Activated CD8-positive, alpha-beta memory T cell treated with anti-CD3 and anti-CD28 coated beads for 1 hour (primary cell): Measurements from ENCODE around the gene SLC22A17.
A peak's percentile ranks its signal among the peaks of the same experiment; 100 is the strongest.

Source experiments
- DNase-seq, 2 donors: peaks; one replicate each; pipeline ENCODE4 v3.0.0-alpha.2; 2020; ENCODE audit warnings: low read depth in 1 of 2; ENCODE audit errors: extremely low read depth in 1 of 2

The SLC22A17 gene

DNA sequence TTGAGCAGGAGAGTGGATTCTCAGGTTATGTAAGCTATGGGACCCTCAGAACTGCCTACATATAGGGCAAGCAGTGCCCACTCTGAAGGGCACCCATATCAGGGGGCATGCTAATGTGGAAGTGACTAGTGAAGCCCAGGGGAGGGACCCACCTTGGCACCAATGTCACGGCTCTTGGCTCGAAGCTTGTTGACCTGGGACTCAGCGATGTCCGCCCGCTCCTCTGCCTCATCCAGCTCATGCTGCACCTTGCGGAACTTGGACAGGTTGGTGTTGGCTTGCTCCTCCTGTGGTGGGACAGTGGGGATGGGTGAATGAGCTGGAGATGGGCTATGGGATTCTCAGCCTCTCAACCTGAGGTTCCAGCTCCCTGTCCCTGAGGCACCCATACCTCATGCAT, 29.6 kb upstream of the SLC22A17 start:
- DNase-seq: no peak

GRCh38 chr14:23381871-23382270, 29.2 kb upstream of the SLC22A17 start:
- DNase-seq: no peak

DNA sequence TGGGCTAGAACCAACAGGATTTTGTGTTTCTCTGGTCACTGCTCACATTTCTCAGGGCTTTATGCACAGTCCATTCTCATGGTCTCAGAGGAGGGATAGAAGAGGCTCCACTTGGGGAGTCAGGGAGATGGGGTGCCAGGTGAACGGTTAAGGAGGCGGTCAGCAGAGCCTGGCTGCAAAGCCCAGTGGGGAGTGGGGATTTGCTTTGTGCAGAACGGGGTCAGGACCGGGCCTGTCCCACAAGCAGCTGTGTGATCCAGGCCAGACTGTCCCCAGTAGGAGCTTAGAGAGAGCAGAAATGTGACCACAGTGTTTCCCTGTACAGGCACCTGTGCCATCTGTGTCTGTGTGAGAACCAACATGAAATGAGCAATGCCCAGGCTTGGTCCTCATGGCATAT, 28.3 kb upstream of the SLC22A17 start:
- no peak for DNase-seq

- no peak for DNase-seq
Measured at GRCh38 chr14:23380197-23380914, 27.7 kb upstream of the SLC22A17 start.

- peak; percentile 25 to 53 for DNase-seq
Measured at GRCh38 chr14:23379366-23380196, 26.9 kb upstream of the SLC22A17 start.

- DNase-seq: no peak
Measured at GRCh38 chr14:23378612-23379220, 26.0 kb upstream of the SLC22A17 start.

DNA sequence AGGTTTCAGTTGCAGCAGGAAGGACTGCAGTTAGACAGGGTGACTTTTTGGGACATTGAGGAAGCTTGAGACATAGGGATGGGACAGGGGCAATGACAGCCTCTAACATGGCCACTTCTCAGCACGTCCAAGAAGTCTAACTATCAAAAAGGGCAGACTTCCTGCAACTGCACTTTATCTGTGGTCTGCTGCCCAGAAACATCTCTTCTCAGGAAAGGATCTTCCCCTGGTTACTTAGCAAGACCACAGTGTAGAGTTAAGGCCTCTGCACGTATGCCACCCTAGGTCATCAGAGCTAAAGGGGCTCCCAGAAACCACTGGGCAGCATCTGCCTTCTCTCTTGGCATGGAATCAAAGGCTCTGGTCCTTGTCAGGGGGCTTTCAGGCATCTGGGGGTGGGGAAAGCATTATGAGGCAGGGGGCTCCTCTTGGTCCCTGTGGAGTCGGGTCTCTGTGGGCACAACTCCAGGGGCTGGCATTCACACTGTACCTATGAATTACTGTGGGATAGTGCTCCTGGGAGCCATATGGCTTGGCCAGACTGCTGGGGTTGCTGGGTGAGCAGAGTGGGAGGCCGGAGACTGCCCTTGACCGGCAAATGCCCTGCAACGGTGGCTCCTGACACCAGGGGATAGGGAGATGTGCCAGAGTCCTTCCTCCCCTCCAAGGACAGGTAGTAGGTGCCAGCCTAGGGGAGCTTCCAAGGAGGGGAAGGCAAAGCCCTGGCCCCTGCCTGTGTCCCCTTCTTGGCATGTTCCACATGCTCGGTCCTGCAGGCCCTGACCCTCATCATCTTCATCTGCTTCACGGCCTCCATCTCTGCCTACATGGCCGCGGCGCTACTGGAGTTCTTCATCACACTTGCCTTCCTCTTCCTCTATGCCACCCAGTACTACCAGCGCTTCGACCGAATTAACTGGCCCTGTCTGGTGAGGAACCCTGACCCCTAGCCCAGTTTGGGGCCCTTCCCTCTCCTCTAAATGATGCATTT, 25.2 kb upstream of the SLC22A17 start:
- no peak for DNase-seq

DNA sequence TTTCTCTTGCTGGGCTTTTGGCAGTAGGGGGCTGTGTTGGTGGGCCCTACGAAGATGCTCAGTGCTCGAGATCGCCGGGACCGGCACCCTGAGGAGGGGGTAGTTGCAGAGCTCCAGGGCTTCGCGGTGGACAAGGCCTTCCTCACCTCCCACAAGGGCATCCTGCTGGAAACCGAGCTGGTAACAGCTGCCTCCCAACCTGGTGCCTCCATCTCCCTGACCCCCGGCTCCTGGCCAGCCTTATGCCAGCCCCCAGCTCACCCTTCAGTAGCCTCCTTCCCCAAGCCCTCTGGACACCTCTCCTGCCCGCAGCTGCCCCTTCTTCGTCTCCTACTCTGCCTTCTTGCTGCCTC, 24.5 kb upstream of the SLC22A17 start:
- DNase-seq: no peak

GRCh38 chr14:23376482-23377197, 24.0 kb upstream of the SLC22A17 start, which contains the start of gene CMTM5:
CMTM5 (plus strand) TSS chr14:23377046; CDS start chr14:23377252, 206 bp downstream.
- DNase-seq: no peak

GRCh38 chr14:23375527-23376251, 23.0 kb upstream of the SLC22A17 start:
- DNase-seq: no peak

- no peak for DNase-seq
Measured at GRCh38 chr14:23373041-23373440, 20.4 kb upstream of the SLC22A17 start.

DNA sequence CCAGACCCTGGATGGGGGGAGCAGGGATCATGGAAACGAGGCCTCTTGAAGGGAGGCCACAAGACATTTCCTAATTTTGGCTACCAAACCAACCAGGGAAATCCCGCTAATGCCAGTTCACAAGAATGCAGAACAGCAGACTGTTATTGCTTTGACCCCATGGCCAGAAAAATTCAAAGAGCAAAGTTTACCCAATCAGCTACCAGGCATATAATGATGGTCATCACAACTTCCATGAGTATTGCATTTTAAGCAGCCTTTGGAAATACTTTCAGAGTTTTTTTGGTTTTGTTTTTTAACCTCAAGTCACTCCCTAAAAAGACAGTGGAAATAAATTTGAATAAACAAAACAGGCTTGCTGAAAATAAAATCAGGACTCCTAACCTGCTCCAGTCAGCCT, 19.8 kb upstream of the SLC22A17 start, which contains the start of gene IL25:
TSS of gene IL25 (plus strand) at position 301 of the 400 bp plus-strand sequence.
- DNase-seq: no peak

- DNase-seq: no peak
Measured at GRCh38 chr14:23371865-23372264, 19.2 kb upstream of the SLC22A17 start.

GRCh38 chr14:23370221-23370620, 17.5 kb upstream of the SLC22A17 start:
- no peak for DNase-seq

DNA sequence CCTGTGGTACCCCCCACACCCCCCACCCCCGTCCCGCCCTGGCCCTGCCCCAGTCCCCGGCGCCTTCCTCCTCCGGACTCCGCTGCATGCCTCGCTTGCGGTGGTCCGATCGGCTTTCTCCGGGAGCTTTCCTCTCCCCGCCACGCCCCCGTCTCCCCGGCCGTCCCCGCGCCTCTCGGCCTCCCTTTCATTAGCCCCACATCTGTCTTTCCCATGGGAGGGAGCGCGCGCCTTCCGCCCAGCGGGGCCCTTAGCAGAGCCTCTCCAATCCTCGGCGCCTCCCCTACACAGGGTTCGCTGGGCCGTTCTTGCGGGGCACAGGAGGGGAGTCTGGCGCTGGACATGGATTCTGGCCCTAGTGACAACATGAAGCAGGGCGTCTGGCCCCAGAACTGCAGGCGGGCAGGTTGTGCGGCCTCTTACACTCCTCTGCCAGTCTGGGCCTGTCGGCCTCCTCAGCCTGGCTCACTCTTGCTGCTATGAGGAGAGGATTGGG, 13.8 kb upstream of the SLC22A17 start:
- DNase-seq: no peak

- DNase-seq: no peak
Measured at GRCh38 chr14:23365732-23366425, 13.2 kb upstream of the SLC22A17 start.

DNA sequence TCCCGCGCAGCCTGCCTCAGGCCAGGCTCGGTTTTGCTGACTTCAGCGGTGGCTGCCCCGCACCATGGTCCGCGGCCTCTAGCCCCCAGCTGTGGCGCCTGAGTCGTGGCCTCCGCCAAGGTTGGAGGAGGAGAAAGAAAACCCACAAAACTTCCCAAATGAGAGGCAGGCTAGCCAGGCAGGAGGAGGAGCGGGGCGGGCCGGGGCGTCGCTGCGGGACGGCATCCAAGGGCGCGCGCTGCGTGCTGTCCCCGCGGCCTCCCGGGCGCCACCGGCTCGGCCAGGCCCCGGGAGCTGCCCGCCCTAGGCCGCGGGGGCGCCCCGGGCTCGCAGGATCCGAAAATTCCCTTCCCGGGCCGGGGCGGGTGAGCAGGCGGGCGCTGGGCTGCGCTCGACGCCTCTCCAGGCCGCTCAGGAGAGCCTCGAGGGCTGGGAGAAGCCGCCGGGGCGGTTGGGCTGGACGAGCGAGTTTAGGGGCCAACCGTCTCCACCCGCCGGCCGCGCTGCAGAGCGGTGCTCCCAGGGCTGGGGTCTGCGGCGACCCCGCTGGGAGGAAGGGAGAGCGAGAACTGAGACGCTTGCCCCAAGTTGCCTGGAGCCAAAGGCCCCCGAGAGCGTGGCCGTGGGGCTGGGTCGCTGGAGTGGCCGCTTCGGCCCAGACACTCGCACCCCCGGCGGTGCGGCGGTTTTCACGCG, 12.5 kb upstream of the SLC22A17 start, which contains the start of gene EFS:
TSS of gene EFS (minus strand) at position 137 of the 696 bp plus-strand sequence. CDS start 147 bp downstream, outside the sequence.
- no peak for DNase-seq
